Stimulated activated naive CD8-positive, alpha-beta T cell treated with anti-CD3 and anti-CD28 coated beads, Interleukin-15, amount 100 ng/mL, for 72 hours (primary cell): Measurements from ENCODE around the gene SLC6A1.

Experiments used
- ATAC-seq: fragments of 150-1000 bp; cut with Tn5 transposase; 2 replicates; pipeline ENCODE4 v1.10.0; 2021; ENCODE audit warnings: mild to moderate bottlenecking, moderate library complexity
- DNase-seq, 2 donors: peaks; one replicate each; pipeline ENCODE4 v3.0.0; 2021 to 2022
- H3K27ac Mint-ChIP-seq, 2 donors: one replicate each; pipeline ENCODE4 v1.8.0; 2022; ENCODE audit warnings: mild to moderate bottlenecking in 2 of 2, mixed read lengths in 2 of 2, moderate library complexity in 2 of 2
- H3K27me3 Mint-ChIP-seq: one replicate; pipeline ENCODE4 v1.8.0; 2022; ENCODE audit warnings: mixed read lengths
- H3K4me1 Mint-ChIP-seq: one replicate; pipeline ENCODE4 v1.8.0; 2022; ENCODE audit warnings: mild to moderate bottlenecking, mixed read lengths
- H3K4me3 Mint-ChIP-seq, 2 donors: one replicate each; pipeline ENCODE4 v1.8.0; 2022; ENCODE audit warnings: mild to moderate bottlenecking in 2 of 2, mixed read lengths in 2 of 2, moderate library complexity in 1 of 2
- H3K9me3 Mint-ChIP-seq, 2 donors: one replicate each; pipeline ENCODE4 v1.8.0; 2022; ENCODE audit warnings: mixed read lengths in 2 of 2

SLC6A1 gene

GRCh38 chr3:10992017-10992942, at the start of gene SLC6A1:
Gene SLC6A1, plus strand, starts transcription at chr3:10992748. Its CDS starts 24,464 bp downstream, at chr3:11017212.
- Mint-ChIP-seq H3K27me3 (peaks cover 77% of the 10 kb centered on the region), H3K9me3 (no peaks in the 10 kb centered on the region), H3K4me1 (peaks cover 13% of the 10 kb centered on the region), H3K27ac (no peak within 1 kb of the TSS), H3K4me3 (peak within 1 kb of the TSS; percentile 72 to 79)
- peak; percentile 38 for ATAC-seq
- no peak for DNase-seq

DNA sequence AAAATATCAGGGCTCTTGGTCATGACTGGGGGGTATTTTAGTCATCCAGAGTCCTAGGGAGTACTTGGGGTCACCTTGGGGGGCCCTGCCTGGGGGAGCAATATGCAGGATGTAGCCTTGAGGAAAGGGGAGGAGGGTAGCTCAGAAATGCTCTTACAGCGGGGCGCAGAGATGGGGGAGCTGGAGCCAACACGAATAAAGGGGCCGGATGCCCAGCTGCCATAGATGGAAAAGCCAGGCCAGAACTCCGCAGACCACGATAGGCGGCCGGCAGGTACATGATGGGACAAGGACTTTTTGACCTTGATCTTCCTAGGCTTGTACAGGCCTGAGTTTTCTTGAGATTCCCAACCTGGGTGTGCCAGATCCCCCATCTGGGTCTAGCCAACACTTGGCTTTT, 47.7 kb upstream of the SLC6A1 start:
- H3K9me3 Mint-ChIP-seq, result peaks cover 0 to 13% of the 10 kb centered on the region in 2 donors
- ATAC-seq, result no peak

GRCh38 chr3:10945683-10946287, 46.8 kb upstream of the SLC6A1 start:
- Mint-ChIP-seq H3K9me3 (peaks cover 0 to 13% of the 10 kb centered on the region in 2 donors), H3K4me1 (no peaks in the 10 kb centered on the region), H3K27ac (no peak overlapping the region), H3K4me3 (no peak overlapping the region), H3K27me3 (peaks cover 25% of the 10 kb centered on the region)
- ATAC-seq (peak; percentile 72), DNase-seq (peak; percentile 52 to 53)

More for the DNA sequence above, 47.7 kb upstream of the SLC6A1 start:
- peaks cover 25% of the 10 kb centered on the region for H3K27me3 Mint-ChIP-seq
- H3K27ac Mint-ChIP-seq, result no peak overlapping the region
- DNase-seq, result no peak
- no peaks in the 10 kb centered on the region for H3K4me1 Mint-ChIP-seq
- H3K4me3 Mint-ChIP-seq, result no peak overlapping the region

GRCh38 chr3:10946526-10946925, 46.0 kb upstream of the SLC6A1 start:
- Mint-ChIP-seq H3K27me3 (peaks cover 25% of the 10 kb centered on the region), H3K4me3 (no peak overlapping the region), H3K4me1 (no peaks in the 10 kb centered on the region), H3K9me3 (peaks cover 0 to 13% of the 10 kb centered on the region in 2 donors), H3K27ac (no peak overlapping the region)
- DNase-seq, result no peak
- ATAC-seq, result no peak

DNA sequence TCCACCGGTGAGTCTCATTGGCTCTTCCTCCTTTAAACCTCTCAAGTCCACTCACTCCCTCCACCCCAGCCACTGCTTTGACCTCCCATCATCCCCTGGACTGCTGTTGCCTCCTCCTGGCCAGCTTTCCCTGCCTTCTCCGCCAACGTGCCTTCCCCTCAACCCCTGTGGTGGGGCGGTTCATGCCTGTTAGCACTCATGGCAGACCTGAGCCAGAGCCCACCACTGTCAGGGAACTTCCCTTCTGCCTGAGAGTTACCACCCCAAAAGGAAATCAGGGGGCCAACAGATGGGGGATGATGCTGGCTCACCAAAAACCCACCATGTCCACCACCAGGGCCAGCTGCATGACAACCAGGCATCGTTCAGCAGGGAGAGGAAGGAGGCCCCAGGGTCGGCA, 44.2 kb upstream of the SLC6A1 start:
- ATAC-seq (no peak), DNase-seq (no peak)
- Mint-ChIP-seq H3K27me3 (peaks cover 25% of the 10 kb centered on the region), H3K4me1 (no peaks in the 10 kb centered on the region), H3K4me3 (no peak overlapping the region), H3K27ac (no peak overlapping the region), H3K9me3 (no peaks in the 10 kb centered on the region)

GRCh38 chr3:10949197-10949596, 43.4 kb upstream of the SLC6A1 start:
- Mint-ChIP-seq H3K27ac (no peak overlapping the region), H3K9me3 (no peaks in the 10 kb centered on the region), H3K4me1 (no peaks in the 10 kb centered on the region), H3K4me3 (no peak overlapping the region), H3K27me3 (peaks cover 22% of the 10 kb centered on the region)
- ATAC-seq, result no peak
- DNase-seq, result no peak

DNA sequence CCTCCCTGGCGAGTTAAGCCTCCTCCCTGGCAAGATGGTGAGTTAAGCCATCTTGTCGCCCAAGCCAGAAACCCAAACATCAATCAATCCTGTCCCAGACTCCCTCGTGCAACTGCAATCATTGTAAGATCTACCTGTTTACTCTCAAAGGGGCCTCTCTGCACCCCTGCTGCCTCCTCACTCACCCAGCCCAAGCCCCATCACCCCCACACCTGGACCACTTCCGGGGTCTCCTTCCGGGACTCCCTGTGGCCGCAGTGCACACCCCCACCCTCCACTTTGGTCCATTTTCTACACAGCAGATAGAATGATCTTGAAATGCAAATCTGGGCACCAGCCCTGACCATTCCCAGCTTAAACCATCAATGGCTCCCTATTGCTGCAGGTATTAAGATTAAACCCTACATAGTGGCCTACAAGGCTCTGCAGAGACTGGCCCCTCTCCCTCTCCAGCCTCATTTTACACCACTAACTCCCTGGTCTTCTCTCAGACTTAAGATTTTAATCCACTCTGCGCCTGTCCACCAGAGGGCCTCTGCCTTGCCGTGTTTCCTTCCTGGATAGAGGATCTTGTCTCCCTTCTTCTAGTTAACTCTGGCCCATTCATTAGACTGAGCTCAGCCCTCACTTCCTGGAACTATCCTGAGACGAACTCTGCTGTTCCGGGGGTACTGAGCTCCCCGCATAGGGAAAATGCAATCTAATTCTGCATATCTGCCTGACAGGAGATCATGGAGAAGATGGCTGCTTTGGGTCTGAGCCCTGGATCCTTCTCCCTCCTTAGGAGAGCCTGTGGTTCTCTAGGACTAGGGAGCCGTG, 41.9 kb upstream of the SLC6A1 start:
- Mint-ChIP-seq H3K4me1 (no peaks in the 10 kb centered on the region), H3K4me3 (no peak overlapping the region), H3K27me3 (peaks cover 11% of the 10 kb centered on the region), H3K9me3 (no peaks in the 10 kb centered on the region), H3K27ac (no peak overlapping the region)
- ATAC-seq (no peak), DNase-seq (no peak)

GRCh38 chr3:10951295-10951926, 41.1 kb upstream of the SLC6A1 start:
- ATAC-seq (no peak), DNase-seq (no peak)
- no peaks in the 10 kb centered on the region for H3K9me3 Mint-ChIP-seq
- no peaks in the 10 kb centered on the region for H3K4me1 Mint-ChIP-seq
- H3K27me3 Mint-ChIP-seq, result peaks cover 16% of the 10 kb centered on the region
- H3K4me3 Mint-ChIP-seq, result no peak overlapping the region
- peak overlapping the region in 1 of 2 donors; percentile 2 for H3K27ac Mint-ChIP-seq

GRCh38 chr3:10952525-10952924, 40.0 kb upstream of the SLC6A1 start:
- H3K9me3 Mint-ChIP-seq, result no peaks in the 10 kb centered on the region
- H3K27me3 Mint-ChIP-seq, result peaks cover 16% of the 10 kb centered on the region
- H3K27ac Mint-ChIP-seq, result no peak overlapping the region
- no peaks in the 10 kb centered on the region for H3K4me1 Mint-ChIP-seq
- no peak for DNase-seq
- no peak for ATAC-seq
- no peak overlapping the region for H3K4me3 Mint-ChIP-seq

DNA sequence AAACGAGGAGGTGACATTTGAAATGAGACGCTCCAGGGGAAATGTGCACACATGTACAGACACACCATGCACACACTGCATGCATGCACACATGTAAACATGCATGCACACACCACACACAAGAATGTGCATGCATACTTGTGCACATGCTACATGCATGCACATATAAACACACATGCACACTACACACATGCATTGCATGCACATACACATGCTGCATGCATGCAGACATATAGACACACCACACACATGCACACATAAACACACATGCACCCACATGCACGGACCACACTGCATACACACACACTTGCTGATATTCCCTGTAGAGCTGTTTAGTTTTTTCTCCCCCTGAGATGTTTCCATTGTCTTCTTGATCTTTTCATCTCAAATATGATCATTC, 37.8 kb upstream of the SLC6A1 start:
- no peak overlapping the region for H3K4me3 Mint-ChIP-seq

GRCh38 chr3:10955711-10956453, 36.7 kb upstream of the SLC6A1 start:
- ATAC-seq, result no peak
- Mint-ChIP-seq H3K27me3 (peaks cover 18% of the 10 kb centered on the region), H3K4me3 (no peak overlapping the region)

More for the DNA sequence above, 37.8 kb upstream of the SLC6A1 start:
- H3K4me1 Mint-ChIP-seq, result no peaks in the 10 kb centered on the region
- no peak overlapping the region for H3K27ac Mint-ChIP-seq
- no peaks in the 10 kb centered on the region for H3K9me3 Mint-ChIP-seq
- DNase-seq, result no peak
- H3K27me3 Mint-ChIP-seq, result peaks cover 8% of the 10 kb centered on the region
- ATAC-seq, result no peak

GRCh38 chr3:10956531-10956930, 36.0 kb upstream of the SLC6A1 start:
- H3K4me1 Mint-ChIP-seq, result no peaks in the 10 kb centered on the region
- no peak overlapping the region for H3K4me3 Mint-ChIP-seq
- DNase-seq (no peak), ATAC-seq (no peak)
- H3K27me3 Mint-ChIP-seq, result peaks cover 18% of the 10 kb centered on the region
- H3K27ac Mint-ChIP-seq, result no peak overlapping the region
- no peaks in the 10 kb centered on the region for H3K9me3 Mint-ChIP-seq

More at GRCh38 chr3:10955711-10956453, 36.7 kb upstream of the SLC6A1 start:
- no peaks in the 10 kb centered on the region for H3K9me3 Mint-ChIP-seq
- H3K4me1 Mint-ChIP-seq, result no peaks in the 10 kb centered on the region
- DNase-seq, result no peak
- H3K27ac Mint-ChIP-seq, result no peak overlapping the region

GRCh38 chr3:10956986-10957385, 35.6 kb upstream of the SLC6A1 start:
- Mint-ChIP-seq H3K4me1 (no peaks in the 10 kb centered on the region), H3K27me3 (peaks cover 18% of the 10 kb centered on the region), H3K9me3 (no peaks in the 10 kb centered on the region), H3K27ac (no peak overlapping the region), H3K4me3 (no peak overlapping the region)
- ATAC-seq (no peak), DNase-seq (no peak)

DNA sequence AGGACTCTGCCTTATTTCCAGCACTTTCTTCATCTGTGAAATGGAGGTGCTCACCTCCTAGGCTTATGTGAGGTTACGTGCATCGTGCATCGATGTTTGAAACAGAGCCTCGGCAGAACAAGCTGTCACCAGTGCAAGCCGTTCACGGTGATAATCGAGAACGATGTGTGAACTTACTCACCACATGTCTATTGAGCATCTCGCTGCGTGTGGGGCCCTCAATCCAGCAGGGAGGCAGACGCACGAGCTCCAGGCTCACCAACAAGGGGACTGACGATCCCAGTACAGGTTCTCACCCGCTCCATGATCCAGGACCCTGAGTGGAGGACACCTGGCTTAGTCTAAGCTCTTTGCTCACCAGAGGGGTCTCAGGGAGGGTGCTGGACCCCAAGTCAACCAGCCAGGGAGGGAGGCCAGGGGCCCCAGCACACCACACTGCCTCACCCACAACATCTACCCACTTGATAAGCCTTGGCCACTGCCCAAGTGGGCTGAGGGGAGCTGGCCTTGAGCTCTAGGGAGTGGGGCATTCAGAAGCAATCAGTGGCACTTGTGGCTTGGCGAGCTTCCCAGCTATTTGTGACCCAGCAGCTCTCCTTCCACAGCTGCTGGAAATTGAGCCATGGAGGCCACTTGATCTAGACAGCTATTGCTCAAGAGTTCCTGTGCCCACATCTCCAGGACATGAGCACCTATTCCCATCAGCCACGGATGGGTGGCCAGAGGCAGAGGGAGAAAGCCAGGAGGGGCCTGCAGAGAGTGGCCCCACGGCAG, 34.4 kb upstream of the SLC6A1 start:
- Mint-ChIP-seq H3K9me3 (no peaks in the 10 kb centered on the region), H3K27ac (no peak overlapping the region), H3K4me1 (no peaks in the 10 kb centered on the region), H3K27me3 (peaks cover 18% of the 10 kb centered on the region), H3K4me3 (no peak overlapping the region)
- DNase-seq (no peak), ATAC-seq (no peak)
